Suprapubic skin (tissue), 4 donors: Measurements from ENCODE around the gene CCDC126. TPM values are rescaled to one million over a fixed set of nuclear protein-coding genes. Genes with fewer than 3 reads are reported as not detected.

Experiments
- DNase-seq, 2 donors: peaks; one replicate each; pipeline ENCODE4 v3.0.0-alpha.2; 2019; ENCODE audit warnings: low spot score in 2 of 2
- H3K27ac ChIP-seq: fragments of 200-600 bp; sonication (generic); one replicate; pipeline ENCODE4 v1.5.1; 2019
- H3K27me3 ChIP-seq: fragments of 200-600 bp; sonication (generic); one replicate; pipeline ENCODE4 v1.5.1; 2019
- H3K36me3 ChIP-seq: fragments of 200-600 bp; sonication (generic); one replicate; pipeline ENCODE4 v1.5.1; 2019
- H3K4me1 ChIP-seq: fragments of 200-600 bp; sonication (generic); one replicate; pipeline ENCODE4 v1.5.1; 2019
- H3K4me3 ChIP-seq: fragments of 200-600 bp; sonication (generic); one replicate; pipeline ENCODE4 v1.5.1; 2019; ENCODE audit warnings: mild to moderate bottlenecking
- H3K9me3 ChIP-seq: fragments of 200-600 bp; sonication (generic); one replicate; pipeline ENCODE4 v1.5.1; 2019
- CTCF ChIP-seq, 2 donors: fragments of 200-600 bp in 1 of 2; fragments of 450-650 bp in 1 of 2; sonication (generic) in 1 of 2; IDR thresholded peaks; one replicate each; pipeline ENCODE4 v1.5.1; 2016 to 2019; ENCODE audit warnings: antibody characterized with exemption in 2 of 2, mild to moderate bottlenecking in 1 of 2, moderate library complexity in 1 of 2
- EP300 ChIP-seq: sonication (generic); formaldehyde crosslinking; IDR thresholded peaks from one replicate; pipeline ENCODE4 v1.6.1; 2017; ENCODE audit warnings: antibody characterized with exemption
- POLR2A ChIP-seq, 2 donors: fragments of 450-650 bp; IDR thresholded peaks; one replicate each; pipeline ENCODE4 v1.6.1; 2017; ENCODE audit warnings: antibody characterized with exemption in 2 of 2, mild to moderate bottlenecking in 2 of 2, moderate library complexity in 2 of 2
- POLR2AphosphoS5 ChIP-seq, 3 donors: sonication (generic); formaldehyde crosslinking; IDR thresholded peaks; one replicate each; pipeline ENCODE4 v1.6.1; 2017; ENCODE audit warnings: antibody characterized with exemption in 3 of 3
- WGBS: methylation state at CpG from one replicate; pipeline ENCODE4 v1.1.5; 2018; 5-methylcytosine and 5-hydroxymethylcytosine counted together
- total RNA-seq, 4 donors: library from RNA; depleted of rRNA; stranded (reverse); fragments of >200 nt; gene quantifications; one replicate each; pipeline ENCODE4 v1.1.0, GENCODE V29; 2016

Gene CCDC126
- total RNA-seq, 4 donors from 2014 or later, result 7.1 to 25.4 (median 11.5) TPM

- Histone ChIP-seq H3K4me1 (no peaks in the 10 kb centered on the region), H3K27ac (no peak overlapping the region), H3K4me3 (no peak overlapping the region), H3K36me3 (no peaks in the 10 kb centered on the region), H3K9me3 (no peaks in the 10 kb centered on the region), H3K27me3 (no peaks in the 10 kb centered on the region)
- no peak for TF ChIP-seq POLR2AphosphoS5 (IDR thresholded peaks at IDR 0.05)
- TF ChIP-seq EP300, result no peak
- no peak for TF ChIP-seq CTCF (IDR thresholded peaks at IDR 0.05)
- no peak for TF ChIP-seq POLR2A (IDR thresholded peaks at IDR 0.05)
- DNase-seq, result no peak
- 92% methylated on average over 34 of the region's 34 CpGs for WGBS
Measured at GRCh38 chr7:23586159-23586558, 11.0 kb upstream of the CCDC126 start.

- DNase-seq, result no peak
- Histone ChIP-seq H3K9me3 (no peaks in the 10 kb centered on the region), H3K4me1 (no peaks in the 10 kb centered on the region), H3K4me3 (no peak overlapping the region), H3K36me3 (no peaks in the 10 kb centered on the region), H3K27ac (no peak overlapping the region), H3K27me3 (no peaks in the 10 kb centered on the region)
- 86% methylated on average over 1 of the region's 1 CpG for WGBS
- TF ChIP-seq POLR2A (IDR thresholded peaks at IDR 0.05) (no peak), EP300 (no peak), POLR2AphosphoS5 (IDR thresholded peaks at IDR 0.05) (no peak), CTCF (IDR thresholded peaks at IDR 0.05) (no peak)
Measured at GRCh38 chr7:23590529-23590928, 6.7 kb upstream of the CCDC126 start.

- H3K36me3 ChIP-seq, result no peaks in the 10 kb centered on the region
- no peaks in the 10 kb centered on the region for H3K9me3 ChIP-seq
- no peak for TF ChIP-seq CTCF (IDR thresholded peaks at IDR 0.05)
- no peak for TF ChIP-seq EP300
- TF ChIP-seq POLR2AphosphoS5 (IDR thresholded peaks at IDR 0.05), result no peak
- TF ChIP-seq POLR2A (IDR thresholded peaks at IDR 0.05), result no peak
- H3K4me3 ChIP-seq, result no peak overlapping the region
- H3K27me3 ChIP-seq, result no peaks in the 10 kb centered on the region
- H3K4me1 ChIP-seq, result peaks cover 8% of the 10 kb centered on the region
- no peak overlapping the region for H3K27ac ChIP-seq
- DNase-seq, result no peak
- WGBS, result 77% methylated on average over 1 of the region's 1 CpG
Measured at GRCh38 chr7:23593706-23594105, 3.5 kb upstream of the CCDC126 start.

GRCh38 chr7:23594879-23595604 is 2.1 kb upstream of the CCDC126 start:
- Histone ChIP-seq H3K27ac (no peak overlapping the region), H3K4me1 (peaks cover 19% of the 10 kb centered on the region), H3K9me3 (no peaks in the 10 kb centered on the region), H3K36me3 (no peaks in the 10 kb centered on the region), H3K27me3 (no peaks in the 10 kb centered on the region), H3K4me3 (no peak overlapping the region)
- TF ChIP-seq CTCF (IDR thresholded peaks at IDR 0.05) (no peak), POLR2AphosphoS5 (IDR thresholded peaks at IDR 0.05) (no peak), POLR2A (IDR thresholded peaks at IDR 0.05) (no peak), EP300 (no peak)
- no peak for DNase-seq

- H3K4me1 ChIP-seq, result peaks cover 19% of the 10 kb centered on the region
- no peaks in the 10 kb centered on the region for H3K9me3 ChIP-seq
- 57% methylated on average over 4 of the region's 4 CpGs for WGBS
- peak overlapping the region; percentile 93 for H3K27ac ChIP-seq
- no peaks in the 10 kb centered on the region for H3K36me3 ChIP-seq
- TF ChIP-seq CTCF (IDR thresholded peaks at IDR 0.05) (no peak), EP300 (no peak), POLR2A (IDR thresholded peaks at IDR 0.05) (no peak), POLR2AphosphoS5 (IDR thresholded peaks at IDR 0.05) (no peak)
- no peaks in the 10 kb centered on the region for H3K27me3 ChIP-seq
- no peak for DNase-seq
- peak overlapping the region; percentile 78 for H3K4me3 ChIP-seq
Measured at GRCh38 chr7:23598296-23598695, 1.1 kb downstream of the CCDC126 start.
